ENCODE measurements around the gene SFTPB.

DNA sequence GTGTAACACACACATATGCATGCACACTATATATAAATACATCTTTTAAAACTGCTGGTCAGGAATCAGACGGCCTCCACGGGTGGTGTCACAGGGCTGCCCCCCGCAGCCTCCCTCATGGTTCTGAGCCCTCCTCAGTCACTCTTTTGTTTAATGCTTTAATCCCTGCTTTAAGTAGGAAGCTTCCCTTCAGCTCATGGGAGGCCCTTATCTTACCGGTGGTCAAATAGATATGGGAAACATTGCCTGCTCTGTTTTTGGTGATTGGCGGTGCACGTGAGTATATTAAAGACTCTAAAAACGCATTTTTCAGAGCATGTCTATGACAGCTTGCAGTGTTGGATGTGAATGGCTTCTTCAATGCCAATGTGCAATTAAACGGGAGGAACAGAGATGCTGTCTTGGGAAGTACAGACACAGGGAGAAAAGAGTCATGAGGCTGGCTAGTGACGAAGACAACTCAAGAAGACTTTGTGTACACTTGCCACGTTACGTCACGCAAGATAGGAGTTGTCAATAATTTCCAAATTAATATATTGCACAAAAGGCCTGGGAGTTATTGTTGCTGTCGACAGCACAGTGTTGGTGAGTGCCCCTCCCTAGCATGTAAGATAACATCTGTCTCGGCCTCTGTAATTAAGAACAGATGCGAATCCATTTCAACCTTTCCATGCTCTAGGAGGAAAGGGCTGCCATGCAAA is 49.5 kb upstream of the SFTPB start:
- TF ChIP-seq NFRKB (IDR thresholded peaks at IDR 0.05) (no peak), SUZ12 (IDR thresholded peaks at IDR 0.05) (no peak), FOXM1 (IDR thresholded peaks at IDR 0.05; ENCODE audit: borderline replicate concordance) (no peak), TARDBP (IDR thresholded peaks at IDR 0.05) (no peak), FOXK2 (IDR thresholded peaks at IDR 0.05) (no peak), BHLHE40 (IDR thresholded peaks at IDR 0.05; ENCODE audit: borderline replicate concordance) (no peak), SP1 (IDR thresholded peaks at IDR 0.05) (no peak), ZNF384 (IDR thresholded peaks at IDR 0.05) (no peak), CTBP1 (IDR thresholded peaks at IDR 0.05; ENCODE audit: borderline replicate concordance) (no peak), ARNT (IDR thresholded peaks at IDR 0.05) (no peak), ELF4 (IDR thresholded peaks at IDR 0.05) (no peak), LEF1 (IDR thresholded peaks at IDR 0.05; ENCODE audit: borderline replicate concordance) (no peak), HDGF (IDR thresholded peaks at IDR 0.05; ENCODE audit: borderline replicate concordance) (no peak)
- TF ChIP-seq, protein P1, sequence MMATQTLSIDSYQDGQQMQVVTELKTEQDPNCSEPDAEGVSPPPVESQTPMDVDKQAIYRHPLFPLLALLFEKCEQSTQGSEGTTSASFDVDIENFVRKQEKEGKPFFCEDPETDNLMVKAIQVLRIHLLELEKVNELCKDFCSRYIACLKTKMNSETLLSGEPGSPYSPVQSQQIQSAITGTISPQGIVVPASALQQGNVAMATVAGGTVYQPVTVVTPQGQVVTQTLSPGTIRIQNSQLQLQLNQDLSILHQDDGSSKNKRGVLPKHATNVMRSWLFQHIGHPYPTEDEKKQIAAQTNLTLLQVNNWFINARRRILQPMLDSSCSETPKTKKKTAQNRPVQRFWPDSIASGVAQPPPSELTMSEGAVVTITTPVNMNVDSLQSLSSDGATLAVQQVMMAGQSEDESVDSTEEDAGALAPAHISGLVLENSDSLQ (IDR thresholded peaks at IDR 0.05) = no peak
